H9 (cell line): Measurements from ENCODE around the gene UNC5C. TPM values are rescaled to one million over a fixed set of nuclear protein-coding genes. Genes with fewer than 3 reads are reported as not detected.

Source experiments
- DNase-seq: peaks from one replicate; pipeline ENCODE4 v3.0.0-alpha.2; 2017
- H2AFZ ChIP-seq: one replicate; pipeline ENCODE4 v1.6.1; 2013; ENCODE audit warnings: mild to moderate bottlenecking, low read length, control low read depth, moderate library complexity
- H2AK5ac ChIP-seq: 2 replicates; pipeline ENCODE4 v1.6.1; 2013; ENCODE audit warnings: low read length, control low read depth, mixed read lengths; ENCODE audit not compliant: insufficient read length
- H2BK120ac ChIP-seq: one replicate; pipeline ENCODE4 v1.6.1; 2013; ENCODE audit warnings: low read depth, mild to moderate bottlenecking, low read length, control low read depth, inconsistent platforms; ENCODE audit not compliant: poor library complexity, severe bottlenecking
- H2BK12ac ChIP-seq: 2 replicates; pipeline ENCODE4 v1.6.1; 2013; ENCODE audit warnings: low read length, control low read depth, mixed read lengths, low read depth; ENCODE audit not compliant: insufficient read length
- H2BK15ac ChIP-seq: 2 replicates; pipeline ENCODE4 v1.6.1; 2013; ENCODE audit warnings: low read depth, low read length, control low read depth
- H2BK20ac ChIP-seq: one replicate; pipeline ENCODE4 v1.6.1; 2013; ENCODE audit warnings: low read depth, mild to moderate bottlenecking, low read length, control low read depth, inconsistent platforms; ENCODE audit not compliant: poor library complexity, severe bottlenecking
- H2BK5ac ChIP-seq: 2 replicates; pipeline ENCODE4 v1.6.1; 2013; ENCODE audit warnings: low read length, control low read depth, mixed read lengths; ENCODE audit not compliant: insufficient read length
- H3K14ac ChIP-seq: 2 replicates; pipeline ENCODE4 v1.6.1; 2013; ENCODE audit warnings: low read length, control low read depth; ENCODE audit not compliant: insufficient read depth
- H3K18ac ChIP-seq: 2 replicates; pipeline ENCODE4 v1.6.1; 2013; ENCODE audit warnings: low read depth, mild to moderate bottlenecking, mixed read lengths, low read length, control low read depth; ENCODE audit not compliant: insufficient read length
- H3K23ac ChIP-seq: 2 replicates; pipeline ENCODE4 v1.6.1; 2013; ENCODE audit warnings: low read length, control low read depth, mixed read lengths, low read depth; ENCODE audit not compliant: insufficient read length
- H3K23me2 ChIP-seq: 2 replicates; pipeline ENCODE4 v1.6.1; 2013; ENCODE audit warnings: low read depth, mild to moderate bottlenecking, mixed read lengths, low read length, control low read depth; ENCODE audit not compliant: insufficient read length, poor library complexity, severe bottlenecking
- H3K27ac ChIP-seq: 2 replicates; pipeline ENCODE4 v1.5.1; 2013; ENCODE audit warnings: low read length, control low read depth, mixed read lengths, low read depth; ENCODE audit not compliant: insufficient read length
- H3K27me3 ChIP-seq: 2 replicates; pipeline ENCODE4 v1.6.1; 2013; ENCODE audit warnings: low read length, control low read depth, inconsistent platforms; ENCODE audit not compliant: insufficient read depth
- H3K4ac ChIP-seq: 2 replicates; pipeline ENCODE4 v1.6.1; 2013; ENCODE audit warnings: low read depth, mild to moderate bottlenecking, control low read depth, inconsistent platforms, low read length, moderate library complexity
- H3K4me1 ChIP-seq: 2 replicates; pipeline ENCODE4 v1.6.1; 2013; ENCODE audit warnings: low read length, control low read depth, inconsistent platforms; ENCODE audit not compliant: insufficient read depth
- H3K4me2 ChIP-seq: 2 replicates; pipeline ENCODE4 v1.6.1; 2013; ENCODE audit warnings: low read length, control low read depth, mixed read lengths; ENCODE audit not compliant: insufficient read length, insufficient read depth
- H3K56ac ChIP-seq: 2 replicates; pipeline ENCODE4 v1.6.1; 2013; ENCODE audit warnings: low read depth, mild to moderate bottlenecking, mixed read lengths, low read length, control low read depth; ENCODE audit not compliant: insufficient read length
- H3K79me1 ChIP-seq: 2 replicates; pipeline ENCODE4 v1.6.1; 2013; ENCODE audit warnings: low read depth, mild to moderate bottlenecking, moderate library complexity, low read length, control low read depth, inconsistent platforms; ENCODE audit not compliant: insufficient read depth, poor library complexity, severe bottlenecking
- H3K79me2 ChIP-seq: 2 replicates; pipeline ENCODE4 v1.6.1; 2013; ENCODE audit warnings: low read length, control low read depth, inconsistent platforms; ENCODE audit not compliant: insufficient read depth
- H3K9ac ChIP-seq: 2 replicates; pipeline ENCODE4 v1.6.1; 2013; ENCODE audit warnings: low read length, control low read depth, mixed read lengths; ENCODE audit not compliant: insufficient read length; ENCODE audit errors: extremely low read depth
- H3K9me3 ChIP-seq: one replicate; pipeline ENCODE4 v1.6.1; 2013; ENCODE audit warnings: low read depth, low read length, inconsistent platforms; ENCODE audit not compliant: control insufficient read depth
- H3T11ph ChIP-seq: one replicate; pipeline ENCODE4 v1.6.1; 2013; ENCODE audit warnings: mild to moderate bottlenecking, low read length, control low read depth, inconsistent platforms
- H4K20me1 ChIP-seq: one replicate; pipeline ENCODE4 v1.6.1; 2013; ENCODE audit not compliant: control insufficient read depth, insufficient read length, insufficient read depth
- H4K5ac ChIP-seq: 2 replicates; pipeline ENCODE4 v1.6.1; 2013; ENCODE audit warnings: low read depth, mild to moderate bottlenecking, mixed read lengths, low read length, control low read depth; ENCODE audit not compliant: insufficient read length
- H4K8ac ChIP-seq: replicated peaks from 2 replicates; pipeline ENCODE4 v1.6.1; 2013; ENCODE audit warnings: low read length, control low read depth, mixed read lengths, low read depth; ENCODE audit not compliant: insufficient read length
- H4K91ac ChIP-seq: 2 replicates; pipeline ENCODE4 v1.6.1; 2013; ENCODE audit warnings: low read depth, mild to moderate bottlenecking, moderate library complexity, mixed read lengths, low read length, control low read depth; ENCODE audit not compliant: insufficient read length
- H3K27ac Mint-ChIP-seq, 3 experiments: 2 replicates in 2 of 3; 3 replicates in 1 of 3; pipeline ENCODE4 v1.8.0; 2020 to 2021; ENCODE audit warnings: mixed read lengths in 3 of 3, mild to moderate bottlenecking in 1 of 3, moderate library complexity in 1 of 3
- H3K27me3 Mint-ChIP-seq: 2 replicates; pipeline ENCODE4 v1.8.0; 2021; ENCODE audit warnings: low read depth, mild to moderate bottlenecking, moderate library complexity, mixed read lengths
- H3K36me3 Mint-ChIP-seq, 3 experiments: 2 replicates in 2 of 3; 3 replicates in 1 of 3; pipeline ENCODE4 v1.8.0; 2020 to 2021; ENCODE audit warnings: low read depth in 3 of 3, mixed read lengths in 3 of 3; ENCODE audit not compliant: insufficient read depth in 1 of 3
- H3K4me1 Mint-ChIP-seq, 2 experiments: 2 replicates each; pipeline ENCODE4 v1.8.0; 2020; ENCODE audit warnings: mixed read lengths in 2 of 2
- H3K4me3 Mint-ChIP-seq, 2 experiments: 2 replicates in 1 of 2; 3 replicates in 1 of 2; pipeline ENCODE4 v1.8.0; 2020 to 2021; ENCODE audit warnings: mild to moderate bottlenecking in 2 of 2, mixed read lengths in 2 of 2, moderate library complexity in 1 of 2
- H3K9me3 Mint-ChIP-seq, 2 experiments: 2 replicates in 1 of 2; 3 replicates in 1 of 2; pipeline ENCODE4 v1.8.0; 2020; ENCODE audit warnings: mild to moderate bottlenecking in 2 of 2, mixed read lengths in 2 of 2, moderate library complexity in 1 of 2
- WGBS: extraction: QIAGEN DNeasy Blood & Tissue Kit; methylation state at CpG from one replicate; pipeline ENCODE4 v1.1.7; 2013; ENCODE audit warnings: missing lambda C conversion rate, low lambda C conversion rate, mixed read lengths; ENCODE audit not compliant: insufficient read length; ENCODE audit errors: extremely low coverage; 5-methylcytosine and 5-hydroxymethylcytosine counted together
- total RNA-seq: library from RNA; stranded (reverse); gene quantifications from 2 replicates; pipeline ENCODE4 v1.2.1, GENCODE V29; 2021
- TF ChIP-seq, protein P1 (sequence below): fragments of 200-600 bp; sonication (generic); conservative IDR thresholded peaks from 3 replicates; pipeline ENCODE4 v1.8.0; 2021; ENCODE audit warnings: antibody characterized with exemption, mild to moderate bottlenecking

The UNC5C gene
- total RNA-seq, 1 experiment from 2014 or later, result not detected

DNA sequence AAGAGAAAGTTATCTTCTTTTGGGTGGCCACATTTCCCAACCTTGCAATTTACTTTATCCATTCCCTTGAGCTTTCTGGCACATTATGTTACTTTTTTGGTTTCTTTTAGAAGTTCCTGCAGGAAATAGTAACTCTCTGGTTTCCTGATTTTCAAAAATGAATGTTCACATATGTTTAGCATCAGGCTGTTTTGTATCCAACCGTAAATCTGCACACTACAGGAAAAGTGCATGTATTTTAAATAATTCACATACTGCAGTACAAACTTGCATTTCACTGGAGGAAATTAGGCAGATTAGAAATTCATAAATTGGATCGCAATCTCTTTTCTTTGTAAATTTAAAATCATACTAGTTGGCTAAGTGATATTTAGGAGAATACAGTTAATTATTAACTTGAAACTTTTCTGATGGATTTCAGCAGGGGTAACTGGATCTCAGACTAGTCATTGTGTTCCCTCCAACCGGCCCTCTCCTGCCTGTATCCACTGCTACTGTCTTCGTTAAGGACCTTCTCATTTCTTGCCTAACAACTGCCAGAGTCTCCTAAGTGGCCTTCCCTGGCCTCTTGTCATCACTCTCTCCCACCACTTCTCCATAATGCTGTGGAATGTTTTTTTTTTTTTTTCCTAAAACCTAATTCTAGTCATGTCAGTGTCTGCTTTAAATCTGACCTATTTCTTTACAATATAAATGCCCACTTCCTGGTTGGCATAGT is 137.2 kb downstream of the UNC5C start:
- H3K4ac ChIP-seq, result no peak overlapping the region
- H3K9ac ChIP-seq, result no peak overlapping the region
- H3K4me2 ChIP-seq, result no peak overlapping the region
- no peak overlapping the region for H3K14ac ChIP-seq
- H3K27me3 Mint-ChIP-seq, result peaks cover 8% of the 10 kb centered on the region; the same call in 1 of the 2 replicates
- H3K23ac ChIP-seq, result no peak overlapping the region
- no peak overlapping the region for H3K56ac ChIP-seq
- peaks cover 4% of the 10 kb centered on the region in 2 experiments; a peak in 3 of 4 replicates for H3K4me1 Mint-ChIP-seq
- H2BK15ac ChIP-seq, result no peak overlapping the region
- no peaks in the 10 kb centered on the region for H3K9me3 Mint-ChIP-seq
- no peak overlapping the region for H3K27ac Mint-ChIP-seq
- no peaks in the 10 kb centered on the region for H3K27me3 ChIP-seq
- H3K23me2 ChIP-seq, result no peaks in the 10 kb centered on the region
- no peaks in the 10 kb centered on the region for H3K36me3 Mint-ChIP-seq
- H2BK5ac ChIP-seq, result no peak overlapping the region
- H3K9me3 ChIP-seq, result no peaks in the 10 kb centered on the region
- no peak overlapping the region for H2AK5ac ChIP-seq
- H3K18ac ChIP-seq, result no peak overlapping the region
- H4K8ac ChIP-seq, result no peak overlapping the region
- no peaks in the 10 kb centered on the region for H3K4me1 ChIP-seq
- H2BK20ac ChIP-seq, result no peak overlapping the region
- whole genome bisulfite sequencing, result no CpG with 5 or more reads among the region's 4 CpGs
- no peak overlapping the region for H4K91ac ChIP-seq
- no peak overlapping the region for H3T11ph ChIP-seq
- H3K4me3 Mint-ChIP-seq, result no peak overlapping the region
- no peak overlapping the region for H3K27ac ChIP-seq
- DNase-seq, result no peak
- no peak overlapping the region for H2BK12ac ChIP-seq
- H3K79me2 ChIP-seq, result no peaks in the 10 kb centered on the region
- no peak overlapping the region for H2AFZ ChIP-seq
- no peak overlapping the region for H4K5ac ChIP-seq
- no peaks in the 10 kb centered on the region for H3K79me1 ChIP-seq
- TF ChIP-seq, protein P1, sequence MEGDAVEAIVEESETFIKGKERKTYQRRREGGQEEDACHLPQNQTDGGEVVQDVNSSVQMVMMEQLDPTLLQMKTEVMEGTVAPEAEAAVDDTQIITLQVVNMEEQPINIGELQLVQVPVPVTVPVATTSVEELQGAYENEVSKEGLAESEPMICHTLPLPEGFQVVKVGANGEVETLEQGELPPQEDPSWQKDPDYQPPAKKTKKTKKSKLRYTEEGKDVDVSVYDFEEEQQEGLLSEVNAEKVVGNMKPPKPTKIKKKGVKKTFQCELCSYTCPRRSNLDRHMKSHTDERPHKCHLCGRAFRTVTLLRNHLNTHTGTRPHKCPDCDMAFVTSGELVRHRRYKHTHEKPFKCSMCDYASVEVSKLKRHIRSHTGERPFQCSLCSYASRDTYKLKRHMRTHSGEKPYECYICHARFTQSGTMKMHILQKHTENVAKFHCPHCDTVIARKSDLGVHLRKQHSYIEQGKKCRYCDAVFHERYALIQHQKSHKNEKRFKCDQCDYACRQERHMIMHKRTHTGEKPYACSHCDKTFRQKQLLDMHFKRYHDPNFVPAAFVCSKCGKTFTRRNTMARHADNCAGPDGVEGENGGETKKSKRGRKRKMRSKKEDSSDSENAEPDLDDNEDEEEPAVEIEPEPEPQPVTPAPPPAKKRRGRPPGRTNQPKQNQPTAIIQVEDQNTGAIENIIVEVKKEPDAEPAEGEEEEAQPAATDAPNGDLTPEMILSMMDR, result no peak
- no peak overlapping the region for H2BK120ac ChIP-seq
- no peaks in the 10 kb centered on the region for H4K20me1 ChIP-seq
